PC-9 (cell line): ENCODE results near the gene PFDN2.

Experiments
- CTCF ChIP-seq: fragments of 200-600 bp; sonication (generic); conservative IDR thresholded peaks from 2 replicates; pipeline ENCODE4 v1.6.1; 2017; ENCODE audit warnings: mixed run types, antibody characterized with exemption, mild to moderate bottlenecking, moderate library complexity
- EZH2 ChIP-seq: fragments of 200-600 bp; sonication (generic); IDR thresholded peaks from 2 replicates; pipeline ENCODE4 v1.8.0; 2017; ENCODE audit warnings: antibody characterized with exemption, low read depth

- TF ChIP-seq CTCF (no peak), EZH2 (no peak)
These were observed 44.2 kb downstream of the PFDN2 start for GRCh38 chr1:161073474-161074121.
